GM20000 (cell line): ENCODE measurements around the gene DUS1L.

Experiments
- DNase-seq: peaks from one replicate; pipeline ENCODE4 v3.0.0; 2012; ENCODE audit warnings: low spot score
- TF ChIP-seq, protein P1 (sequence below): IDR thresholded peaks from 2 replicates; pipeline ENCODE4 v1.5.1; 2012; ENCODE audit warnings: mild to moderate bottlenecking, control low read depth; ENCODE audit errors: extremely low read depth, missing control alignments

Gene DUS1L

DNA sequence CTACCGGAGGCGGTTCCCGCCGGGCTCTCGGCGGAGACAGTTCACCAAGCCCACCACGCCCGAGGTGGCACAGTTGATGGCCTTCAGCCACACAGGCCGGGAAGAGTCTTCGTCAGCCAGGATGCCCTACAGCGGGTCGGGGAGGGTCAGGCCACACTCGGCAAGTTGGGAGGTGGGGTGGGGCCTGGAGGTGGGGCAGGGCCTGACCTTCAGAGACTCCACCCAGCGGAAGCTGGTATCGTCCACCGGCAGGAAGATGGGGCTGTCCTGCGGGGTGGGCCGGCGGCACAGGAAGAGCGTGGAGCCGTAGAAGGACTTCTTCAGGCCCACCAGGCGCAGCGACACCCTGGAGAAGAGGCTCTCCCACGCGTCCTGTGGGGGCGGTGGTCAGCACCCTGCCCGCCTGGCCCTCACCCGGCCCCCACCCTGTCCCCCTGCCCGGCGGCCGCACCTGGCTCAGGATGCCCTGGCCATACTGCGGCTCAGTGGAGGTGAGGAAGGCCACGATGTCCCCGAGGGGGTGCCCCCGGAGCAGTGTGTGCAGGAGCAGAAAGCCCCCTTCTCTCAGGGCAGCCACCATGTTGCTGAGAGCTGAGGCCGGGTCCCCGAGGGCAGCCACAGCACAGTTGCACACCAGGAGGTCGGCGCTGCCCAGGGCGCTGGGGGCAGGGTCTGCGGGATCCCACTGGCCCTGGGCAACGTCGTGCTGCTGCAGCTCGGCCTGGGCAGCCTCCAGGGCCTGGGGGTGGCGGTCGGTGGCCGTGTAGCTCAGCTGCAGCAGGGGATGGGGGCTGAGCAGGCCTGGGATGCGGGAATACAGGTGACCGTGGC, 19.6 kb upstream of the DUS1L start:
- TF ChIP-seq, protein P1, sequence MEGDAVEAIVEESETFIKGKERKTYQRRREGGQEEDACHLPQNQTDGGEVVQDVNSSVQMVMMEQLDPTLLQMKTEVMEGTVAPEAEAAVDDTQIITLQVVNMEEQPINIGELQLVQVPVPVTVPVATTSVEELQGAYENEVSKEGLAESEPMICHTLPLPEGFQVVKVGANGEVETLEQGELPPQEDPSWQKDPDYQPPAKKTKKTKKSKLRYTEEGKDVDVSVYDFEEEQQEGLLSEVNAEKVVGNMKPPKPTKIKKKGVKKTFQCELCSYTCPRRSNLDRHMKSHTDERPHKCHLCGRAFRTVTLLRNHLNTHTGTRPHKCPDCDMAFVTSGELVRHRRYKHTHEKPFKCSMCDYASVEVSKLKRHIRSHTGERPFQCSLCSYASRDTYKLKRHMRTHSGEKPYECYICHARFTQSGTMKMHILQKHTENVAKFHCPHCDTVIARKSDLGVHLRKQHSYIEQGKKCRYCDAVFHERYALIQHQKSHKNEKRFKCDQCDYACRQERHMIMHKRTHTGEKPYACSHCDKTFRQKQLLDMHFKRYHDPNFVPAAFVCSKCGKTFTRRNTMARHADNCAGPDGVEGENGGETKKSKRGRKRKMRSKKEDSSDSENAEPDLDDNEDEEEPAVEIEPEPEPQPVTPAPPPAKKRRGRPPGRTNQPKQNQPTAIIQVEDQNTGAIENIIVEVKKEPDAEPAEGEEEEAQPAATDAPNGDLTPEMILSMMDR = no peak
- DNase-seq = no peak

DNA sequence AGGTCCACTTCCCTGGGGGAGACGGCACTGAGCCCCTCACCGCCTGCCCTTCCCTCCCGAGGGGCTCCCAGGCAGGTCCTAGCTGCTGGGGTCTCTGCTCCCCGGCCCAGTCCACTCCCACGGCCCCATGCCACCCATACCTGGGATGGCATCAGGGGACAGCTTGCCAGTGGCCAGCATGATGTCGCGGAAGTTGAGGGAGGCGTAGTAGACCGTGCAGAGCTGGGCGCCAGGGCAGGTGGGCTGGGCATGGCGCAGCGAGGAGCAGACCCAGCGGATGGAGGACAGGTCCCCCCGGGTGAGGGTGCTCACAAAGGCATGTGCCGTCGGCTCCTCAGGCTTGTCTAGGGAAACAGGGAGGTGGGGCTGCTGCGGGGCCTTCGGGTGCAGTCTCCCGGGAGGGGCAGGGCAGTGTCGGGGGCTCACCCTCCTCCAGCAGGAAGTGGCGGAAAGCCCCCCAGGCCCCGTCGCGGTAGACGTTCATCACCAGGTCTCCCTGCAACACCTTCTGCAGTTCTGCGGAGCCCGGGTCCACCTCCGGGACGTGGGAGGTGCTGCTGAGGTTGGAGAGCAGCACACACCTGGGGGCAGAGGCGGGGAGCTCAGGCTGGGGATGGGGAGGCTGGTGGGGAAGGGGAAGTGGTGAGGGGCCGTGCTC, 18.9 kb upstream of the DUS1L start:
- TF ChIP-seq, protein P1 = no peak
- DNase-seq = no peak

- TF ChIP-seq, protein P1 = no peak
Measured at GRCh38 chr17:82083533-82084359, 18.1 kb upstream of the DUS1L start.

DNA sequence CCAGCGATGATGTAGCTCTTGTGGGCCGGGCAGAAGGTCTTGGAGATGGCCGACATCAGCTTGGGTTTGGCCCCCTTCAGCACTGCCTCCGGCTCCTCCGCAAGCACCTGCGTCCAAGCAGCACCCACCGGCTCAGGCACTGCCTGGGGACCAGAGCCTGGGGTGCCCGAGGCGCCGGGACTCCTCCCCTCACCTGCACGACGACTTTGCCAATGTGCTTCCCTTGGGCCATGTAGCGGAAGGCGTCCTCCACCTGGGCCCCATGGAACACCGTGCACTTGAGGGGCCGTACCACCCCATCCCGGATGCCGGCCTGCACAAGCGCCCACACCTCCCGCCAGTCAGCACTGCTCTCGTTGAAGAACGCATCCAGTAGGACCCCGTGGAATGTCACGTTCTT, 17.4 kb upstream of the DUS1L start:
- DNase-seq = no peak
- TF ChIP-seq, protein P1 = no peak

More at GRCh38 chr17:82083533-82084359, 18.1 kb upstream of the DUS1L start:
- DNase-seq = no peak

- TF ChIP-seq, protein P1 = no peak
- DNase-seq = no peak
Measured at GRCh38 chr17:82082456-82082855, 16.9 kb upstream of the DUS1L start.

- DNase-seq = no peak
Measured at GRCh38 chr17:82081966-82082365, 16.4 kb upstream of the DUS1L start.

More at GRCh38 chr17:82081966-82082365, 16.4 kb upstream of the DUS1L start:
- TF ChIP-seq, protein P1 = no peak
